Myocyte (in vitro differentiated cells): Measurements from ENCODE around the gene HEATR5A. TPM values are rescaled to one million over a fixed set of nuclear protein-coding genes. Genes with fewer than 3 reads are reported as not detected.
"Not testable (repeated sequence)": the region's sequence is repeated elsewhere in the genome, so short reads cannot be mapped to it uniquely, and the experiment has no call there.

ENCODE experiments used
- DNase-seq: peaks from one replicate; pipeline ENCODE4 v3.0.0-alpha.2; 2012; ENCODE audit warnings: low read depth
- polyA plus RNA-seq: library from polyadenylated mRNA; unstranded; fragments of >200 nt; gene quantifications from one replicate; pipeline ENCODE4 v1.2.1, GENCODE V29; 2012; ENCODE audit warnings: missing spikeins
- total RNA-seq: library from RNA; depleted of rRNA; stranded (reverse); fragments of >200 nt; gene quantifications from 2 replicates; pipeline ENCODE4 v1.2.3, GENCODE V29; 2014

The HEATR5A gene
- 22.4 and 31.0 TPM in 2 replicates for total RNA-seq
- 18.6 TPM for polyA plus RNA-seq

GRCh38 chr14:31420319-31421111 lies at the start of gene HEATR5A:
HEATR5A (minus strand) TSS chr14:31420550; CDS start chr14:31402975, 17,575 bp downstream.
- peak; percentile 97 for DNase-seq

- no peak for DNase-seq
These were observed 46.2 kb upstream of the HEATR5A start for GRCh38 chr14:31466554-31466953.

GRCh38 chr14:31465111-31465510 lies 44.8 kb upstream of the HEATR5A start:
- DNase-seq: no peak

- DNase-seq: not testable (repeated sequence)
These were observed 42.1 kb upstream of the HEATR5A start for GRCh38 chr14:31462450-31462849.

GRCh38 chr14:31461545-31461944 lies 41.2 kb upstream of the HEATR5A start:
- DNase-seq: no peak

- no peak for DNase-seq
These were observed 37.6 kb upstream of the HEATR5A start for GRCh38 chr14:31457665-31458659.

- DNase-seq: peak; percentile 97
These were observed 36.7 kb upstream of the HEATR5A start, which contains the start of gene DTD2 for GRCh38 chr14:31456841-31457664. DTD2 (minus strand) TSS chr14:31457506; CDS start chr14:31457393, 113 bp downstream.

- DNase-seq: peak; percentile 54
These were observed 29.7 kb upstream of the HEATR5A start for GRCh38 chr14:31449971-31450610.

GRCh38 chr14:31449136-31449535 lies 28.8 kb upstream of the HEATR5A start:
- no peak for DNase-seq

- no peak for DNase-seq
These were observed 25.4 kb upstream of the HEATR5A start for GRCh38 chr14:31445703-31446102.

GRCh38 chr14:31442284-31442683 lies 21.9 kb upstream of the HEATR5A start:
- no peak for DNase-seq

- peak; percentile 34 for DNase-seq
These were observed 21.1 kb upstream of the HEATR5A start for GRCh38 chr14:31441273-31442111.

- DNase-seq: no peak
These were observed 19.9 kb upstream of the HEATR5A start for GRCh38 chr14:31440280-31440679.

GRCh38 chr14:31439561-31439960 lies 19.2 kb upstream of the HEATR5A start:
- DNase-seq: no peak

GRCh38 chr14:31437045-31437691 lies 16.8 kb upstream of the HEATR5A start:
- DNase-seq: not testable (repeated sequence)

- DNase-seq: peak; percentile 54
These were observed 14.9 kb upstream of the HEATR5A start for GRCh38 chr14:31435276-31435675.

- DNase-seq: no peak
These were observed 10.4 kb upstream of the HEATR5A start for GRCh38 chr14:31430634-31431264.

- no peak for DNase-seq
These were observed 9.4 kb upstream of the HEATR5A start for GRCh38 chr14:31429791-31430190.
